GM13976 (cell line): ENCODE measurements around the gene VIPR2.
"Not testable (repeated sequence)": the region's sequence is repeated elsewhere in the genome, so short reads cannot be mapped to it uniquely, and the experiment has no call there.

Experiments
- DNase-seq: peaks from one replicate; pipeline ENCODE4 v3.0.0; 2012; ENCODE audit warnings: low spot score
- CTCF ChIP-seq: IDR thresholded peaks from 2 replicates; pipeline ENCODE4 v1.5.1; 2012; ENCODE audit warnings: borderline replicate concordance, mild to moderate bottlenecking; ENCODE audit not compliant: insufficient read depth; ENCODE audit errors: extremely low read depth, missing control alignments, control extremely low read depth
- in situ Hi-C: fragments of 300-500 bp; cut with MboI; formaldehyde crosslinking; loops from one replicate; pipeline ENCODE4 v1.12.0; 2022; ENCODE audit warnings: low sequenced_read_pairs, mixed read lengths, inconsistent platforms; ENCODE audit not compliant: unreplicated experiment

VIPR2 gene

DNA sequence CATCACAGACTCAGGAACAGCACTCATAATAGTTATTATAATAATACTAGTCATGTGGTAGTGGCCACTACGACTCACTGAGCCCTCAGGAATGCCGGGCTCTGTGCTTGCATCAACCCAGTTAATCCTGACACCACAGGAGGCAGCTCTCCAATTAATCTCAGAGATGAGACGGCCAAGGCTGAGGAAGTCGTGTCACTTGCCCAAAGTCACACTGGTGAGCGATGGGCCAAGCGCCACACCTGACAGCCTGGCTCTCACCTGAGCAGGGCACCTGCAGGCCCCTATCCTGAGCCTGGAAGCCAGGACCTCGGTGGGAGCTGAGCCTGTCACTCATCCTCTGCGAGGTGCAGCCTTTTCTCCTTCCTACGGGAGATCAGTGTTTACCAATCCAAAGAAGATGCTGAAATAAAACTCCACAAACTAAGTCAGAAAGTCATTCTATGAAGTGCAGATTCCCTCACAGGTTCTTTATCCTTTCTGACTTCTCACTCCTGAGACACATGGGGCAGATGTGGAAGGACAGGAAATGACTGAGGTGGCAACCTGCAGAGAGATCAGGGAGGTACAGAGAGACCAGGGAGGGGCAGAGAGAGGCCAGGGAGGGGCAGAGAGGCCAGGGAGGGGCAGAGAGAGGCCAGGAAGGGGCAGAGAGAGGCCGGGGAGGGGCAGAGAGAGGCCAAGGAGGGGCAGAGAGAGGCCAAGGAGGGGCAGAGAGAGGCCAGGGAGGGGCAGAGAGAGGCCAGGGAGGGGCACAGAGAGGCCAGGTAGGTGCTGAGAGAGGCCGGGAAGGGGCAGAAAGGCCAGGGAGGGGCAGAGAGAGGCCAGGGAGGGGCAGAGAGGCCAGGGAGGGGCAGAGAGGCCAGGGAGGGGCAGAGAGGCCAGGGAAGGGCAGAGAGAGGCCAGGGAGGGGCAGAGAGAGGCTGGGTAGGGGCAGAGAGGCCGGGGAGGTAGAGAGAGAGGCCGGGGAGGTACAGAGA lies 38.5 kb downstream of the VIPR2 start:
- in situ Hi-C loops = no loop called here
- no peak for DNase-seq
- TF ChIP-seq CTCF = no peak

- TF ChIP-seq CTCF = no peak
- DNase-seq = no peak
- in situ Hi-C loops = no loop called here
Measured at GRCh38 chr7:159105066-159105780, 39.4 kb downstream of the VIPR2 start.

GRCh38 chr7:159104188-159104920 lies 40.3 kb downstream of the VIPR2 start:
- in situ Hi-C loops = no loop called here
- DNase-seq = no peak
- no peak for TF ChIP-seq CTCF

- DNase-seq = no peak
- no peak for TF ChIP-seq CTCF
- in situ Hi-C loops = no loop called here
Measured at GRCh38 chr7:159103382-159104187, 41.1 kb downstream of the VIPR2 start.

DNA sequence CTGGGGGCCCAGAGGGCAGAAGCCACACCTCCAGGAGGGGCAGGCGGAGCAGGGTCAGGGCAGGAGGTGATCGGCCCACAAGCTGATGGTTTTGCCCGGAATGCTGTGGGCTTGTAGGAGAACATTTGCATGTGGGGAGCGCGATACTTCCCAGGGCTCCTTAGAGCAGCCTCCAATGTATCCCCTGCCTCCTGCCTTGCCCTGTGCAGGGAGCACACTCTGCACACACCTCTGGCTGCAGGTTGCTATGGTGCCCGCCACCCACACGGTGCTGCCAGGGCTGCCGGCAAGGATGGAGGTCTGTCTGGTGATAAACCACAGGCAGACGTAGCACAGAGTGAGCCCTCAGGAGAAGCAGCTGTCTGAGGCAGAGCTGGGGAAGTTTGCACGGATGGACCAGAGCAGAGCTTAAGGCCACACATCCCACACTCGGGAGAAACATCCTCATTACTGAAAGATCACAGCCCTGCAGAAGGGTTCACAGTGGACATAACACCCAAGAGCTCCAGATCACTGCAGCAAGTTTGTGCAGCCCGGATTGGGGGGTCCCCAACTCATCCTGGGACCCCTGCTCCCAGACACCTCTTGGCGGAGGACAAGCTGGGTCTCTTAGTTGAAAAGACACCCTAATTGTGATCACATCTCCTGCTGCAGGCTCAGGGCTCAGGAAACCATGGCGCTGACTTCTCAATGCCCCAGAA lies 41.8 kb downstream of the VIPR2 start:
- no peak for TF ChIP-seq CTCF
- DNase-seq = no peak
- in situ Hi-C loops = no loop called here

- DNase-seq, in situ Hi-C loops: not testable (repeated sequence)
Measured at GRCh38 chr7:159101661-159102091, 43.0 kb downstream of the VIPR2 start.

DNA sequence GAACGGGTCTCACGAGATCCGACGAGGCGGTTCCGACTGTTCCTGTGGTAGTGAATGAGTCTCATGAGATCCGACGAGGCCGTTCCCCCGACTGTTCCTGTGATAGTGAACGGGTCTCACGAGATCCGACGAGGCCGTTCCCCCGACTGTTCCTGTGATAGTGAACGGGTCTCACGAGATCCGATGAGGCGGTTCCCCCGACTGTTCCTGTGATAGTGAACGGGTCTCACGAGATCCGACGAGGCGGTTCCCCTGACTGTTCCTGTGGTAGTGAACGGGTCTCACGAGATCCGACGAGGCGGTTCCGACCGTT lies 43.6 kb downstream of the VIPR2 start:
- DNase-seq, in situ Hi-C loops: not testable (repeated sequence)

- in situ Hi-C loops, DNase-seq: not testable (repeated sequence)
Measured at GRCh38 chr7:159100281-159101082, 44.2 kb downstream of the VIPR2 start.
